NCI-H146 (cell line): ENCODE results near the gene USP47.

Experiments used
- DNase-seq: peaks from one replicate; lab custom pipeline; 2025; lab: John Stamatoyannopoulos, UW

USP47 gene

DNA sequence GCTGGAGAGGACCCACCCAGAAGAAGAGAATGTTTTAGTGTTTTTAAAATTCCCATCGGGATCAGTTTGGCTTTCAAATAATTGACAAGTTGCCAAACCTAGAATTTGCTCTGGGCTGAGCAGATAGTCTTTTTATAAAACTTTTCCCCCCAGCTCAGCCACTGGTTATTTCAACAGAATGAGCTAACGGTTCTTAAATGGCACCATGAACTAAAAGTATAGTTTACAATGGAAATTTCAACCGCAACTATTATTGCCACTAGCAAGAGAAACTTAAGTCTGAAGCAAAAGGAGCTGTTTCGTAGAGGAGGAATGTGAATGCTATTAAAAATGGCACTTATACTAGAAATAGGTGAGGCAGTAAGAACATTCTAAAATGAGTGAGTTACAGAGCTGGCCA is 163.3 kb downstream of the USP47 start:
- DNase-seq, result no peak

DNA sequence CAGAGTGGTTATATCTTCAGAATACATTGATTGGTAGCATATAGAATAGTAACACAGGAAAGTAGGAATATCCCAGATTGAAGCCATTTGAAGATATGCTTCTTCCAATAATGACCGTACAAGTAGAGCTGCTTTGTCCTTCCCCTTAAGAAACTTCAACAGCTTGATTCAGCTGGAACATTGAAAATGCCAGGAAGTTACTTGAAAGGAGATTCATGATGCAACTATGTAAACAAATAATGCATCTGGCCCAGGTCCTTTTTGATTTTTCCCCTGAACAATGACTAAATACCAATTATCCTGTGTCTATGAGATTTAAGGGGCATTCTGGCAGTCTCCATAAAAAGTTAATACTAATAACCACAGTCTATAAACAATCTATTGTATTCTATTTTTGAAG is 163.7 kb downstream of the USP47 start:
- no peak for DNase-seq

GRCh38 chr11:12006552-12007229 is 164.9 kb downstream of the USP47 start:
- no peak for DNase-seq

DNA sequence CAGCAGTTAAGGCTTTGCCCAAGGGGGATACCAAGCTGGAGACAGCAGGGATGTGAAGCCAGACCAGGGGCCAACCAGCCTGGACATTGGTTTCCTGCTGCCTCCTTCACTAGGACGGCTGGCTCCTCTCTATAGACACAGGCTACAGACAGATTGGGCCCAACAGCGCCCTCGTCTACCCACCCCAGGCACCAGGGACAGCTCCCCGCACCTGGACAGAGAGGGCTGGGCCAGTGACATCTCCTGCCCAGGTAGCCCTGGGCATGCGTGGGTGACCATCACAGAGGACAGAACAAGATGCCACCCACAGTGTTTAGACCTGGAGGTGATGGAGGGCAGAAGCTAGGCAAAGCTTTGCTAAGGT is 165.4 kb downstream of the USP47 start:
- DNase-seq, result no peak

- peak; percentile 39 for DNase-seq
Measured at GRCh38 chr11:12007769-12008737, 166.3 kb downstream of the USP47 start, which contains the start of gene DKK3. DKK3 (minus strand) TSS chr11:12008626; CDS start chr11:12008582, 44 bp downstream.
